ENCODE results near the gene RERE.
"Not testable (repeated sequence)": the region's sequence is repeated elsewhere in the genome, so short reads cannot be mapped to it uniquely, and the experiment has no call there.

RERE gene

DNA sequence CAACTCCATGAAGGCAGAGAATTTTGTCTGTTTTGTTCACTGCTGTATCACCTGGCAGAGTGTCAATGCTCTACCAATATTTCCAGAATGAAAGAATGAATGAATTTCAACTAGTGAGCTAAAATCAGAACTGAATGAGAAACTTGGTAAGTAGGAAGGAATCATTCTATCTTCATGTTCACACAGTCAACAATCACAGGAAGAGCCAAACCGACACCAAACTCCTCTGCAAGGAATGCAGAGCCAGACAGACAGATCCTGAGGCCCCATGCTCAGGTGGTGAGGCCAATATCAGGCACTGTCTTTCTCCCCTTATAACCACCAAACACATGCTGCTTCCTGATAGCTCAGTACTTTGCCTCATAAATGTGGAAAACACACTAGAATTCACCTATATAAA is 360.4 kb downstream of the RERE start:
- DNase-seq (ENCODE audit: low read depth, low spot score): no peak

DNA sequence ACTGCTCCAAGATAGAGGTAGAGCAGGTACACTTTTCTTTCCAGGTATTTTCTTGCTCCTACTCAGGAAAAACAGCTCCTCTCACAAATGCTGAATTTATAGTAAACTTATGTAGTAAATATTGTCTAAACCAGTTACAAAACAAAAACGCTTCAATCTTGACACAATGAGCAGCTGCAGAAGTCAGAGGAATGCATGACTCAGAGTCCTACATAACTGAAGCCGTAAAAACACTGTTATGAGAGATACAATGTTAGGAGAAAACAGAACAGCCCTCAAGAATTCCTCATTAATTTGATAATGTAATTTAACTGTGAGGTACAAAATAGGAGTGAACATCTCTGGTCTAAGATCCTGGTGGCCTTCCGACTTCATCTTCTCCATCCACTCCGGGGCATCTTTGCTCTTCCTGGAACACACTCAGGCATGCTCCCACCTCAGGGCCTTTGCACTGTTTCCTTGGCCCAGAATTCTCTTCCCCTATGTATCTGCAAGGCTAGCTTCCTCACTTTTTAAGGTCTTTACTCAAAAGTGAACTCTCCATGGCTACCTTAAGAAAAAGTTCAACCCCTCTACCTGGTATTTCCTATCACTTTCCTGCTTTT is 361.0 kb downstream of the RERE start:
- no peak for DNase-seq (ENCODE audit: low read depth, low spot score)

DNA sequence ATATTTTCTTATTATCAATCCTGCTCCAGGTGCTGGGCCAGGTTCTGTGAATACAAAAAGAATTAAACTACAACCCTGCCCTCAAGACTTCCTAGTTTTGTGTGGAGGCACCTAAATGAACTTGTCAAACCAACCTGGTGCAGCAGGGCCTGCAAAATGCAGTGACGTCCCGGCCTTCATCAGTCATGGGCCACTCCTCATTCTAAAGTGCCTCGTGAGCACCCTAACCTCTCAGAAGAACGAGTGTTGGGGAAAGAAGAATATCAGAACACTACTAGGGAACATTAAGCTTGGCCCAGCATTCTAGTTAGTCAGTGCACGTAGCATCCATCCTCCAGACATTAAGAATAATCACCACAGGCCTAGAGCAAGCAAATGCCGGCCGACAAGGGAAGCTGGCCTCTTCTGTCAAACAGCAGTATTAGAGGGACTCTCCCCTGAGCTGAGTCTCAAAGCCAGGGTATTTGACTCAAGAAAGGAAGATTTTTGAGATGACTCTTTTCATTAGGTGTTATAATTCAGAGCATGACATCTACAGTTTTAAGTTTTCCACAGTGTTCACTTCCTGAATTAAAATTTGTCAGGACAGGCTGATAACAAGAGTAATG is 361.6 kb downstream of the RERE start:
- no peak for DNase-seq (ENCODE audit: low read depth, low spot score)

DNA sequence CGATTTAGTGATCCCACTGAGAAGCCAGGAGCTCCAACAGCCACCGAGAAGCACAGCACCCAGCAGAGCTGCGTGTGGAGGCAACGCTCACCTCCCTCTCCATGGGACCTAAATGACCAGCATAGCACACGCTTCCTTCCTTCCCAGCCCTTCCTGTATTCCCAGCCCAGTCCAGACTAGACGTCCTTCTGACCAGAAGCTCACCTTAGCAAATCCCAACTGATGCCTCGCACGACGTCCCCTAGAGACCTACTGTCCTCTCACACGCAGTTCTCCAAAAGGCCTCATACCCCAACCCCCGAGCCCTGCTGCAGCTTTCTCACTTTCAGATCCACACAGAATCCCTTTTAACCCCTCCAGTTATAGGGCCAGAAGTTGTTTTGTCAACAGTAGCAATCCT is 367.1 kb downstream of the RERE start:
- no peak for DNase-seq (ENCODE audit: low read depth, low spot score)

DNA sequence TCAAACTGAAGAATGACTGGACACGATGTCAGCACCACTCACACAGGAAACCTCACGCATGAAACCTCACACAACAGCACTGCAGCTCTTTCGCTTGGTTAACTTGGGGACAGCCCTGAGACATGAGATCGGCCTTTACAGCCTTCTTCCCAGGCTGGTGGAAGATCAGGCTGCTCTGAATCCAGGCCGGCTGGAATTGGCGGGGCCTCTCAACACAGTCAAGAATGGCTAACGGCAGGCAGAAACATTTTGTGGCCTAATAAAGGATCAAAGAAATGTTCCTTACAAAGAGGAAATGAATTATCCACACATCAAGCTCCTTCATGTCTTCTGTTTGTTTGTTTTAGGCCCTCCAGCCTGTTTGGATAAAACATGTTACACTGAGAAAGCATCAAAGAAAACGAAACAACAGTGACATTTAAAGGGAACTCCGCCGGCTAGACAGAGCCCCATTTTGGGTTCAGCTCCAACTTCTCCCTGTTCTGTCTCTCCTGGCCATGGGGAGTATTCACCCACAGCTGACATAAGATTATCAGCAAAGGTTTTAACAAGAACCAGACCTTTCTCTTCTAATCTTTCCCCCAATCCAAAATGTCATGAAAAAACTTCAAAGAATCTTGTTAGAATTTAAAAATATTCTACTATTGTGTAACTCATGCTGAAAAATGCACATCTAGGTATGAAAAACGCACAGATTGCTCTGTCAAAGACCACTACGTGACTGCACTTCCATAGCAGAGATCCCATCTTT is 368.4 kb downstream of the RERE start:
- no peak for DNase-seq (ENCODE audit: low read depth, low spot score)

DNA sequence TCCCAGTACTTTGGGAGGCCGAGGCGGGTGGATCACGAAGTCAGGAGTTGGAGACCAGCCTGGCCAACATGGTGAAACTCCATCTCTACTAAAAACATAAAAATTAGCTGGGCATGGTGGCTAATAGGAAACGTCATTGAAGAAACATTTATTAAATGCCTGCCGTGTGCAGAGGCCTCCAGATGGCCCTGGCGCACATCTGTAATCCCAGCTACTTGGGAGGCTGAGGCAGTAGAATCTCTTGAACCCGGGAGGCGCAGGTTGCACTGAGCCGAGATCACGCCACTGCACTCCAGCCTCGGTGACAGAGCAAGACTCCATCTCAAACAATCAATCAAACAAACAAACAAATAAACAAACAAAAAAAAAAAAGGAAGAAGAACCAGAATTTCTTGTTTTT is 368.9 kb downstream of the RERE start:
- not testable (repeated sequence) for DNase-seq (ENCODE audit: low read depth, low spot score)

DNA sequence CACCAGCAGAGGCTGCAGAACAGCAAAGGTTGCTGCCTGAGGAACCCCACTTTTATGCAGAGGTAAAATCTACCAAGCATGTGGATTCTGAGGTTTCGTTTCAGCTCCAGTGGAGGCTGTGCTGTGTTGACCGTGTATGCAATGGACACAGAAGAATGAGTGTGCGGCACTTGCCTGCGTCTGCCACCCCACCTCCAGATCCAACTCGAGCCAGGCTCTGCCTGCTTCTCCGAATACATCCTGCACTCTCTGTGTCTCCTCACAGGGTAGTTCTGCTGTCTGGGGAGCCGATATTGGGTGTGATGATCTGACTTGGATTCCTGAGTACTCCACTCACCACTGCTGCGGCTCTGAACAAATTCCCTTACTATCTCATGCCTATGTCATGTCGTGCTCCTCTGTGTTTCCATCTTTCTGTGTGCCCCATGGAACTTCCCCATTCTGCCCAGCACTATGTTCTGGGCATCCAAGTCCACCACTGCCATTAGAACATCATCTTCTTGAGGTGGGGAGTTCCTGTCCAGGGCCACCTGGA is 369.8 kb downstream of the RERE start:
- DNase-seq (ENCODE audit: low read depth, low spot score): no peak

DNA sequence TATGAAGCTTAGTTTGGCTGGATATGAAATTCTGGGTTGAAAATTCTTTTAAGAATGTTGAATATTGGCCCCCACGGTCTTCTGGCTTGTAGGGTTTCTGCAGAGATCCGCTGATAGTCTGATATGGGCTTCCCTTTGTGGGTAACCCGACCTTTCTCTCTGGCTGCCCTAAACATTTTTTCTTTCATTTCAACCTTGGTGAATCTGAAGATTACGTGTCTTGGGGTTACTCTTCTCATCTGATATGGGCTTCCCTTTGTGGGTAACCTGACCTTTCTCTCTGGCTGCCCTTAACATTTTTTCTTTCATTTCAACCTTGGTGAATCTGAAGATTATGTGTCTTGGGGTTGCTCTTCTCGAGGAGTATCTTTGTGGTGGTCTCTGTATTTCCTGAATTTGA is 371.3 kb downstream of the RERE start:
- DNase-seq (ENCODE audit: low read depth, low spot score): not testable (repeated sequence)

DNA sequence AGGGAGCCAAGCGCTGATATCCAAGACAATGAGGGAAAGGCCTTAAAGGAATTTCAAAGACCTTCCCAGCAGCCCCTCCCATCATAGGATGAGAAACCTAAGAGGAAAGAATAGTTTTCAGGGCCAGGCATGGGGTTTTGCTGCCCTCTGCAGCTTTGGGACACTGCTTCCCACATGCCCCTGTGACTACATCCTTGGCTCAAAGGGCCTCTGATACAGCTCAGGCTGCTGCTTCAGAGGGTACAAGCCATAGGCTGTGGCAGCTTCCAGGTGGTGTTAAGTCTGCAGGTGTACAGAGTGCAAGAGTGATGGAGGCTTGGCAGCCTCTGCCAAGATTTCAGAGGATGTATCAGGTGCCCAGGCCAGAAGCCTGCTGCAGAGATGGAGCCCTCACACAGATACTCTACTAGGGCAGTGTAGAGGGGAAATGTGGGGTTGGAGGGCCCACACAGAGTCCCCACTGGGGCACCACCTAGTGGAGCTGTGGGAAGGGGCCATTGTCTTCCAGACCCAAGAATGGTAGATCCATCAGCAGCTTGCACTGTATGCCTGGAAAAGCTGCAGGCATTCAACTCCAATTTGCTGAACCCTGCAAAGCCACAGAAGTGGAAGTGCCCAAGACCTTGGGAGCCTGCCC is 373.8 kb downstream of the RERE start:
- DNase-seq (ENCODE audit: low read depth, low spot score): peak; percentile 91

DNA sequence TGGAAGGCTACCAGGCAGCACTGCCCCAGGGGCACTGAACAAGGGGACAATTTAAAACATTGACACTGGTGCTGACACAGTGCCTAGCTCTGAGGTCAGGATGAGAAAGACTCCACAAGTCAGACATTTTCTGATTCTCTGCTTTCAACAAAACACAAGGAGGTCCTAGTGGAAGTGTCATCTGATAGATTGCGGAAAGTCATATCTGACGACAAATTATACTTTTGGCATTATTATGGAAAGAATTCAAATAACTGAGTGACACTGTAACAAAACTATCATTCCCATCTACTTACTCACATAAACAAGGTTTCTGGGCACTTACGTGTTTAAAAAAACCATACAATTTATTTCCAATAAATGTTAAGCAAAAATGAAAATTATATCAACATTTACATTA is 376.0 kb downstream of the RERE start:
- no peak for DNase-seq (ENCODE audit: low read depth, low spot score)

DNA sequence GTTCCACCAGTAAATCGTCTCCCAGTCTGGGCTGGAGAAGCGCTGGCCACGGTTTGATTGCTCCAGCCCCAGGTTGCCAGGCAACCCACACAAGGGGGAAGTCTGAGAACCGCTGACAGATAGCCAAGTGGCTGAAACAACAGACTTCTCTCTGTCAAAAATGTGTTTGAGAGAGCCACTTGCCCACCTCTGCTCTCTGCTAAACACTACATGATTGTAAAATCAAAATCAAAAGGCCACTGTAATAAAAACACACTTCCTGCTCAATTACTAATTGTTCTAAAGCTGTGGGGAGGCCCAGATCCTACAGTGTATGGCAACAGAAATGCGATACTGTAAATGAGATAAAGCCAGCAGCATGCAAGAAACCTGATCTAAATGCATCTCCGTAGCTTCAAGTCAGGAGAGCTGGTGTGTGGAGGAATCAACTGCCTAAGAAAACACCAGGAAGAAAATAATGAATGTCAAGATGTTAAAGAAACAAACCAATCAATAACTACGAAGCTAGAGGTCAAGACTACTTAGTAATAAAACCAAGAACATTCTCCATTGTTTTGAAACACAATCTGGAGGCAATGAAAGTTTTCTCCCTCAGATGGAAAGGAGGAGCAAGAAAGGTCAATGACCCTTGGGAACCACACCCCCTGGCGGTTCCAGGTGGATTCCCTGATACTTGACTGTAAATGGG is 378.3 kb downstream of the RERE start:
- DNase-seq (ENCODE audit: low read depth, low spot score): no peak

DNA sequence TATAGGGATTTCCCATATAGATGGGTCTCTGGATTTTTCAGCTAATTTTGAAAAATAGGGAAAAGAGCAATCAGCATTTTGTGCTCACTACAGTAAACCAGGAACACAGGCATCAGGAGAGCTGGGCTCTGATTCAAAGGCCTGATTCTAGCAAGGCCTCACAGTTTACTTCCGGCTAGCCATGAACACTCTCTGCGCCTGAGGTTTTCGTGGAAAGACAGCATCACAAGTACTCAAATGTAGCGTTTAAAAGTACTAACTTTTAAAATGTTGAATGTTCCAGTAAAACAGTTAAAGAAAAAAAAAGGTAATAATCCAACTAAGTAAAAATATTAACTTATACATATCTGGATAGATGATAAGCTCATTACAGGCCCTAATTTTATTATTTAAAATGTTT is 379.0 kb downstream of the RERE start:
- no peak for DNase-seq (ENCODE audit: low read depth, low spot score)

DNA sequence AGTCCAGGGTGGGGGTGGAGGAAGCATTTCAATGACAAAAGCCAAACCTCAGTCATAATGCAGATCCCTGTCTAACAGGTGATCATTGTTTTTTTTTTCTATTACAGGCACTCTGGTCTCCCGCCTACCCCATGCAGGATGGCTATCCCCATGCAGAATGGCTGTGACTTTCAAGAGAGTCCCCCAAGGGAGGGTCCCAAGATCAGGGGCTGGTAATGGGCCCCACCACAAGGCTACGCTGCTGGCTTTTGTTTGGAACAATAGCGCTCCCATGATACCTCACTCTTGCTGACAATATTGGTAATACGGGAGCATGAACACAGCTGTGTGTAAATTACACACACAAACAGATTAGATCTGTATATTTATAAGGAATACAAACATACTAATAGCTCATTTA is 380.1 kb downstream of the RERE start:
- no peak for DNase-seq (ENCODE audit: low read depth, low spot score)

DNA sequence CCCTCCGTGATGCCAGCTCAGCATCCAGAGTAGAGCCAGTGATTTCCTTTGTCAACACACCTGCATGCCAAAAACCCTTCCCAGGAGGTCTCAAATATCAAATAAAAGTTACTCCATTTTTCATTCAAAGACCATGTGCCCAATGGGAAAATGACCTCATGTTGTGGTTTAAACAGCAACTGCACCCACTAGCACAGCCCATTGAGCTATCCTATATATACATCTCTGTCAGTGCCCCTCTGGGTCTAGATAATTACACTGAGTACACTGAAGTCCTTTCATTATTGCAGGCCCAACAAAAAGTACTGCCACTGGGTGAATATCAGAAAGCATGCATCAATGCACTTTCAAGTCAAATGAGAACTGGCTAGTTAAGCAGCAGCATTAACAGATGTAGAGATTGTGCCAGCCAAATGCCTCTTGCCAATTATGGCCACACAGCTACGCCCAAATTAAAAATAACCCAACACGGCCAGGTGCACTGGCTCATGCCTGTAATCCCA is 381.8 kb downstream of the RERE start:
- DNase-seq (ENCODE audit: low read depth, low spot score): no peak

DNA sequence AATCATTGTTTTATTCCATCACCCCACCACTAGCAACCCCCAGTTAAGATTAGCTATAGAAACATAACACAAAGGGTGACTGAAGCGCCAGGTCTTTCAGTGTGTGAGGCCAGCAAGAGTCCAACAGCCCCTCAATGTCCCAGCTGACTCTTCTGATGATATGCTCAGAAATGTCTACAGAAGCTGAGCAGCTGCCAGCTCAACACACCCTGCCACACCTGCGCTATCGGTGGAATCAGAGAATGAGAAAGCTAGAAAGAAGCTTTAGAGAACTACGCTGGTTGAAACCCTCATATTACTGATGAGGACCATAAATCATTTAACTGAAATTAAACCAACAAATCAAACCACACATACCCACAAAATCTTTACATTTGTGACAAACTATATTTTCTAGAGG is 383.3 kb downstream of the RERE start:
- DNase-seq (ENCODE audit: low read depth, low spot score): no peak

DNA sequence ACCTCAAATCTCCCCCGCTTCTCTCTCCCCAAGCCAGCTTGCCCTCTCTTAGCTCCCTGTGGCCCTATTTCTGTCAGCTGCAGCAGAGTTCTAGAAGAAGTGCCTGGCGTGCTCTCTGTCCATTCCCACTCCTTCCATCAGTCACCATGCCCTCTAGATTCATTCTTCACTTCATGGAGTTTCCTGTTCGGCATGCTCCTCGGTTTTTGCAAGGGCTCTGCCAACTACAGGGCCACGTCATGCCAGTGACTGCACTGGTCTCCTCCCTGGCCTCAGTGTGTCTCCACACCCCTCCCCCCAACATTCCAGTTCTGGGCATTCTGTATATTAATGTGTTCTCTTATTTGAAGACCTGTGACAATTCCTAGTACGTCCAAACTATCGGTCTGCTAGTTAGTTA is 385.7 kb downstream of the RERE start:
- DNase-seq (ENCODE audit: low read depth, low spot score): no peak

DNA sequence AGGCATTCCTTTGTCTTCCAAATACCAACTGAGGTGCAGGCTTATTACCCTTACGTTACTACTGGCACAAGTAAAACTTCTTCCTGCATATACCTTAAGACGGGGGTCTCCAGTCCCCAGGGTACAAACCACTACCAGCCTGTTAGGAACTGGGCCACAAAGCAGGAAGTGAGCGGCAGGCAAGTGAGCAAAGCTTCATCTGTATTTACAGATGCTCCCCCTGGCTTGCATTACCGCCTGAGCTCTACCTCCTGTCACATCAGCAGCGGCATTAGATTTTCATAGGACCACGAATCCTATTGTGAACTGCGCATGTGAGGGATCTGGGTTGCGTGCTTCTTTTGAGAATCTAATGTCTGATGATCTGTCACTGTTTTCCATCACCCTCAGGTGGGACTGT is 386.4 kb downstream of the RERE start:
- DNase-seq (ENCODE audit: low read depth, low spot score): no peak

DNA sequence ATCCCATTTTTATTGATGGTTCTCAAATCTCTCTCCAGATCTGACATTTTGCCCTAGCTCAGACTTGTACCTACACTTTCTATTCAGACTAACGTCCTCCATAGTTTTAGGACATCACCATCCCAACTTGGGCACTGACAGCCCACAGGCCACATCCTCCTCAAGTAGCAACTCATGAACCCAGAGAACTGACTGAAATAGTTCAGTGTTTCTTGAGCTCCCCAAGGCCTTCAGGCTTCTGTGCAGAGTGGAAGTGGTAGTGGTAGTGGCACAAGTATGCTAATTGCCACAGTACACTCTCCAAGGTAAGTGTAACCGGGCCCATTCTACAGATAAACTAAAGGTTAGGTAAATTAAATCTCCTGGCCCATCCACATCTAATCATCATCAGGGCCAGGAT is 387.0 kb downstream of the RERE start:
- DNase-seq (ENCODE audit: low read depth, low spot score): no peak

DNA sequence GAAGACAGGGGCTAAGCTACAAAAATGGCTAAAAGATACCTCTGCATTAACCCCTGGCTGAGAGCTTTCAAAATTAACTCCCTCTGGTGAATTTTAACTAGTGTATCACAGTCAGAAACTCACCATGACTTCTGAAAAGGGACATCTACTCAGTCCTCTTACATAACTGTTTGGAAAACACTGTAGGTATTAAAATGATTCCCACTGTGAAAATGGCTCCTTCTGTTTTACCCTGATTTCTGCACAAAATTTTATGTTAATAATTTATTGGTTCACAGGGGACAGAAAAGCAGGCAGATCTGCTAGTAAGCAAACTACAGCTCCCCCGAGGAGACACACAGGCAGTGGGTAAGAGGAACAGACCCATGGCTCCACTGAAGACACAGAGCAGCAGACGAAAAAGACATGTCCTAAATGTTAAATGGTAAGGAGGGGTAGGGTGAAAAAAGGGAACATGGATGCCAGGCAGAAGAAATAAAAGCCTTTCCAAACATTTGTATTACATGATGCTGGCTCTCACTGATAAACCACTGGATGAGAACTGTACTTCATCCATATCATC is 387.8 kb downstream of the RERE start:
- DNase-seq (ENCODE audit: low read depth, low spot score): no peak

DNA sequence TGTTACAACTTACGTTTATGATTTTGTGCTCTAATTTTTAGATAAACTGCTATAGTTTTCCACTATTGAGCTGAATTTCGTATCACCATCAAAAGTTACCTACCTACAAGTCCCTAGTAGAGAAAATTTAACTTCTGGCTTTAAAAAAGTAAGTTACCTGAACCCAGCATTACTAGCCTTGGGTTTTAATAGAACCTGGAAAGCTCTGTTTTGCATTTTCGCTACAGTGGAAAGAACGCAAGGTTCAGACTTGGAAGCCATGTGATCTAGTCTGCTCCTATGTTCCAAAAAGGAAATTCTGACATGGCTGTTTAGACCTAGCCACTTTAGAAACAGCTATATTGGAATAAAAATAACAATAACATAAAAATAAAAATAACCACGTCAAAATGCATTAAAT is 389.0 kb downstream of the RERE start:
- DNase-seq (ENCODE audit: low read depth, low spot score): no peak

DNA sequence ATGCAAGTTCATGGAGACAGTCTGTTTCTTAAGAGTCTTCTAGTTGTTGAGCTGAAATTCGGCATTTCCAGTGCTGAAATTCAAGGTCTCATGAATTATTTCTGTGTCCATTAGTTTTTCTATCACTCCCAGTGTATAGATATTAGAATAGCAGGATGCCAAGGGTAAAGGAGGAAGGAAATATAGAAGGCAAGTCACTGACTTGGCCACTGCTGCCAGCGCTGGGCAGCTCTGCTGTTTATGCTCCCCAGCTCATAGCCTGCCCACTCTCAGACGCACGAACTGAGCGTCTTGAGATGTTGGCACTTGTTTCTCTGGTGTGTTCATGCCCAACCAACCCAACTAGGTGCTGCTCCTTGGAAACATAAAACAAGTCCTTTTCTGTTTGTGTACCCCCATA is 389.5 kb downstream of the RERE start:
- no peak for DNase-seq (ENCODE audit: low read depth, low spot score)

Measured in iPS DF 19.7 (cell line).